ENCODE results near the gene B4GALT2. TPM values are rescaled to one million over a fixed set of nuclear protein-coding genes. Genes with fewer than 3 reads are reported as not detected.

Gene B4GALT2
- total and polyA plus RNA-seq, 8 donors = 15.2 to 37.4 (median 22.5) TPM

GRCh38 chr1:43979261-43979527 is 184 bp downstream of the B4GALT2 start:
- H3K27ac ChIP-seq = peak overlapping the region; percentile 41 to 83 (median 76)
- intact Hi-C loops (cut with DNase I; ENCODE audit: low total_unique reads) = no loop called here
- H3K9me3 ChIP-seq = no peaks in the 10 kb centered on the region
- 0 to 3% (median 2%) methylated on average over 3 to 39 of the region's 45 CpGs; no CpG with 5 or more reads in 1 of the 5 donors for WGBS, 5 donors
- peaks cover 10 to 50% (median 28%) of the 10 kb centered on the region in 4 donors for H3K36me3 ChIP-seq
- H3K27me3 ChIP-seq = no peaks in the 10 kb centered on the region
- TF ChIP-seq POLR2AphosphoS5 (IDR thresholded peaks at IDR 0.05) (no peak), POLR2A (IDR thresholded peaks at IDR 0.05) (no peak), EP300 (IDR thresholded peaks at IDR 0.05) (no peak)
- TF ChIP-seq, protein P1, sequence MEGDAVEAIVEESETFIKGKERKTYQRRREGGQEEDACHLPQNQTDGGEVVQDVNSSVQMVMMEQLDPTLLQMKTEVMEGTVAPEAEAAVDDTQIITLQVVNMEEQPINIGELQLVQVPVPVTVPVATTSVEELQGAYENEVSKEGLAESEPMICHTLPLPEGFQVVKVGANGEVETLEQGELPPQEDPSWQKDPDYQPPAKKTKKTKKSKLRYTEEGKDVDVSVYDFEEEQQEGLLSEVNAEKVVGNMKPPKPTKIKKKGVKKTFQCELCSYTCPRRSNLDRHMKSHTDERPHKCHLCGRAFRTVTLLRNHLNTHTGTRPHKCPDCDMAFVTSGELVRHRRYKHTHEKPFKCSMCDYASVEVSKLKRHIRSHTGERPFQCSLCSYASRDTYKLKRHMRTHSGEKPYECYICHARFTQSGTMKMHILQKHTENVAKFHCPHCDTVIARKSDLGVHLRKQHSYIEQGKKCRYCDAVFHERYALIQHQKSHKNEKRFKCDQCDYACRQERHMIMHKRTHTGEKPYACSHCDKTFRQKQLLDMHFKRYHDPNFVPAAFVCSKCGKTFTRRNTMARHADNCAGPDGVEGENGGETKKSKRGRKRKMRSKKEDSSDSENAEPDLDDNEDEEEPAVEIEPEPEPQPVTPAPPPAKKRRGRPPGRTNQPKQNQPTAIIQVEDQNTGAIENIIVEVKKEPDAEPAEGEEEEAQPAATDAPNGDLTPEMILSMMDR (IDR thresholded peaks at IDR 0.05) = no peak
- H3K4me3 ChIP-seq = peak overlapping the region; percentile 70 to 94 (median 88)
- H3K4me1 ChIP-seq = peaks cover 46 to 64% (median 59%) of the 10 kb centered on the region in 4 donors
- no peak for DNase-seq

- Histone ChIP-seq H3K27me3 (no peaks in the 10 kb centered on the region), H3K9me3 (no peaks in the 10 kb centered on the region), H3K4me3 (peak overlapping the region; percentile 70 to 94 (median 88)), H3K4me1 (peaks cover 46 to 61% (median 56%) of the 10 kb centered on the region in 4 donors), H3K27ac (peak overlapping the region; percentile 41 to 83 (median 76)), H3K36me3 (peaks cover 10 to 54% (median 33%) of the 10 kb centered on the region in 4 donors)
- intact Hi-C loops (cut with DNase I; ENCODE audit: low total_unique reads) = no loop called here
- DNase-seq = peak; percentile 39 to 86
- WGBS, 5 donors = 2 to 8% (median 6%) methylated on average over 14 to 45 of the region's 45 CpGs
- no peak for TF ChIP-seq EP300 (IDR thresholded peaks at IDR 0.05)
- no peak for TF ChIP-seq POLR2A (IDR thresholded peaks at IDR 0.05)
- TF ChIP-seq, protein P1 (IDR thresholded peaks at IDR 0.05) = no peak
- TF ChIP-seq POLR2AphosphoS5 (IDR thresholded peaks at IDR 0.05) = peak in 1 of 3 donors; percentile 15
Observed at GRCh38 chr1:43979528-43980254, 681 bp downstream of the B4GALT2 start.

DNA sequence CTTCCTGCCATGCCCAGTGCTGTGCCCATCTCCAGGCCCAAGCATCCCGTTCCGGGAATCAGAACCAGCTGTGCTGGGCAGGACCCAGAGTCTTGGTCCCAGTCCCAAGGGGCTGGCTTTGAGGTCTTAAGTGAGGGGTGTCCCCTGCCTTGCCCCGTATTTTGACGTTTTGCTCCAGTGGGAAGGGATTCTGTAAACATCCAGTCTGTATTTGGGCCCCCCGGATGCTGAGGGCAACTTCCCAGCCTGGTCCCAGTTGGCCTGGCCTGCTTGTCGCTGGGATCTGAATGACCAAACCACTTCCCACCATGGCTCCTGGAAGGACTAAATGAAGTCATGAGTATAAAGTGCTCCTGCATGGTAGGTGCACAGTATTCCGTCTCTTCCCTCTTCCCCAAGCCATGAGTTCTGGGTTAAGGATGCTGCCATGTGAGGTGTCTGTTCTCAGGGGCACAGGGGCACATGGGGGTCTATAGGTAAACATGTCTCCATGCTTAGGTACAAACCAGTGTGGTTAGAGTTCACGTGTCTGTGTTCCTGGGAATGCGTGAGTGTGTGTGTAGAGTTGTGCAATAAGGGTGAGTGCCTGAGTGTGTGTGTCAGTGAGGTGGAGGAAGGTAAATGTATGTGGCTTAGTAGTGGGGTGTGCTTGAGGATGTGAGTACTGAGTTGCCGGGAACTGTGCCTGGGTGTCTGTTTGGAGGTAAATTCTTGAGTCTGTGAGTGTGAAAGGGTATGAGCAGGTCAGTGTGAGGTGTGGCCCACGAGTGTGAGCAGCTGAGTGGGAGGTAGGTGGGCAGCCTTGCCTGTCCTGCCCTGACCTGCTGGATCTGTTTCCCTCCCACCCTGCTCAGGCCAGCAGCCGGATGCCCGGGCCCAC is 1.5 kb downstream of the B4GALT2 start:
- peaks cover 45 to 58% (median 52%) of the 10 kb centered on the region in 4 donors for H3K4me1 ChIP-seq
- H3K27me3 ChIP-seq = no peaks in the 10 kb centered on the region
- H3K27ac ChIP-seq = peak overlapping the region; percentile 20 to 83 (median 76)
- TF ChIP-seq EP300 (IDR thresholded peaks at IDR 0.05) (no peak), POLR2A (IDR thresholded peaks at IDR 0.05) (no peak), POLR2AphosphoS5 (IDR thresholded peaks at IDR 0.05) (no peak)
- TF ChIP-seq, protein P1 (IDR thresholded peaks at IDR 0.05) = no peak
- intact Hi-C loops (cut with DNase I; ENCODE audit: low total_unique reads) = no loop called here
- H3K4me3 ChIP-seq = peak overlapping the region; percentile 70 to 94 (median 88)
- WGBS, 5 donors = 45 to 65% (median 49%) methylated on average over 13 of the region's 13 CpGs
- no peak for DNase-seq
- no peaks in the 10 kb centered on the region for H3K9me3 ChIP-seq
- peaks cover 10 to 63% (median 41%) of the 10 kb centered on the region in 4 donors for H3K36me3 ChIP-seq

DNA sequence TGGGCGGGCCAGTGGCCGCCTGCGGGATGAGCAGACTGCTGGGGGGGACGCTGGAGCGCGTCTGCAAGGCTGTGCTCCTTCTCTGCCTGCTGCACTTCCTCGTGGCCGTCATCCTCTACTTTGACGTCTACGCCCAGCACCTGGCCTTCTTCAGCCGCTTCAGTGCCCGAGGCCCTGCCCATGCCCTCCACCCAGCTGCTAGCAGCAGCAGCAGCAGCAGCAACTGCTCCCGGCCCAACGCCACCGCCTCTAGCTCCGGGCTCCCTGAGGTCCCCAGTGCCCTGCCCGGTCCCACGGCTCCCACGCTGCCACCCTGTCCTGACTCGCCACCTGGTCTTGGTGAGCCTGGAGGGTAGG is 2.1 kb downstream of the B4GALT2 start:
- intact Hi-C loops (cut with DNase I; ENCODE audit: low total_unique reads) = no loop called here
- WGBS, 5 donors = 52 to 78% (median 68%) methylated on average over 16 to 20 of the region's 20 CpGs
- Histone ChIP-seq H3K9me3 (no peaks in the 10 kb centered on the region), H3K36me3 (peaks cover 10 to 67% (median 45%) of the 10 kb centered on the region in 4 donors), H3K4me3 (peak overlapping the region in 1 of 4 donors; percentile 22), H3K27ac (peak overlapping the region in 3 of 5 donors; percentile 7 to 83 (median 80)), H3K4me1 (peaks cover 39 to 56% (median 46%) of the 10 kb centered on the region in 4 donors), H3K27me3 (no peaks in the 10 kb centered on the region)
- DNase-seq = peak in 1 of 2 donors; percentile 42
- TF ChIP-seq EP300 (IDR thresholded peaks at IDR 0.05) = no peak
- no peak for TF ChIP-seq POLR2A (IDR thresholded peaks at IDR 0.05)
- TF ChIP-seq, protein P1 (IDR thresholded peaks at IDR 0.05) = no peak
- no peak for TF ChIP-seq POLR2AphosphoS5 (IDR thresholded peaks at IDR 0.05)
